ENCODE results near the gene GDF11. TPM values are rescaled to one million over a fixed set of nuclear protein-coding genes. Genes with fewer than 3 reads are reported as not detected.
"Not testable (repeated sequence)": the region's sequence is repeated elsewhere in the genome, so short reads cannot be mapped to it uniquely, and the experiment has no call there.

The GDF11 gene
- total RNA-seq, 2 donors from 2014 or later, result 8.1 to 8.6 TPM

- H3K27ac ChIP-seq, result no peak overlapping the region
- peaks cover 14% of the 10 kb centered on the region for H3K36me3 ChIP-seq
- no peak overlapping the region for H3K4me3 ChIP-seq
- no peak for DNase-seq (ENCODE audit: low spot score)
- no peak for TF ChIP-seq CTCF (IDR thresholded peaks at IDR 0.05)
- H3K9me3 ChIP-seq, result no peaks in the 10 kb centered on the region
- H3K27me3 ChIP-seq, result no peaks in the 10 kb centered on the region
- peaks cover 0 to 32% of the 10 kb centered on the region in 2 donors for H3K4me1 ChIP-seq
Measured at GRCh38 chr12:55748230-55748993, 5.5 kb downstream of the GDF11 start.

DNA sequence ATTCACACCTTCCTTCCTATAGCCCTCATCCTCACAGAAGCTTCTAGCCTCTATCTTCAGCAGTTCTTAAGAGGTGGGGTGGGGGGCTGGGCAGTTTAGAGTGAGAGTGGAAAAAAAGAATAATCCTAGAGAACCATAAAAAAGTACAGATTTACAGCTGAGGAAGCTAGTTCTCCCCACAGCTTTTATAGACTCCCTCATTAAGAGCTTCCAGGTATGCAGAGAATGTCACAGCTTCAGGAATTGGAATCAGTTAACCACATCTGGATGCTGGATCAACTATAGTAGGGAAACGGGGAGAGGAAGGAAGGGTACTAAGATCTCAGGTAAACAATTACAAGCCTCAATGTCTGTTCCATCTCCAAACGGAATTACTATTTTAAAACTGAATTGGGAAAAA is 12.3 kb downstream of the GDF11 start:
- no peaks in the 10 kb centered on the region for H3K4me1 ChIP-seq
- no peak for TF ChIP-seq CTCF (IDR thresholded peaks at IDR 0.05)

DNA sequence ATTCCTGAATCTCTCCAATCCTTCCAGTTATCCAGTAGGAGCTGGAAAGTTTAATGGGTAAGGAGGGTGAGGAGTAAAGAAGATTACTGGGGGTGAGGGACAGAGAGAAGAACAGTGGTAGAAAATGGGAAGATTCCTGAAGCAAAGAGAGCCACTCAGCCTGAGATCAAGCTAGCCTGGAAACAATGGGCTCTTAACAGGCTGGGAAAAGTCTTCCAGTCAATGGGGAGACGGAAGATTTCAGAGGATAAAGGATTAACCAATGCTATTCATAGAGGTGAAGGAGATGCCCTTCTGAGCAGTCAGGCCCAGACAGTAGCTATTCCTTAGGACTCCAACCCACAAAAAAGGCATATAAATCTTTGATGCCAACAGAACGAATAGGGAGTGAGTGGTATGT is 14.8 kb downstream of the GDF11 start:
- no peak overlapping the region for H3K27ac ChIP-seq
- peaks cover 63% of the 10 kb centered on the region for H3K36me3 ChIP-seq
- no peak overlapping the region for H3K4me3 ChIP-seq
- H3K4me1 ChIP-seq, result no peaks in the 10 kb centered on the region
- no peaks in the 10 kb centered on the region for H3K27me3 ChIP-seq
- DNase-seq (ENCODE audit: low spot score), result no peak
- TF ChIP-seq CTCF (IDR thresholded peaks at IDR 0.05), result no peak
- H3K9me3 ChIP-seq, result no peaks in the 10 kb centered on the region

More for the DNA sequence above, 12.3 kb downstream of the GDF11 start:
- no peak overlapping the region for H3K27ac ChIP-seq
- DNase-seq (ENCODE audit: low spot score), result no peak
- peaks cover 74% of the 10 kb centered on the region for H3K36me3 ChIP-seq
- H3K4me3 ChIP-seq, result no peak overlapping the region
- no peaks in the 10 kb centered on the region for H3K9me3 ChIP-seq
- H3K27me3 ChIP-seq, result no peaks in the 10 kb centered on the region

DNA sequence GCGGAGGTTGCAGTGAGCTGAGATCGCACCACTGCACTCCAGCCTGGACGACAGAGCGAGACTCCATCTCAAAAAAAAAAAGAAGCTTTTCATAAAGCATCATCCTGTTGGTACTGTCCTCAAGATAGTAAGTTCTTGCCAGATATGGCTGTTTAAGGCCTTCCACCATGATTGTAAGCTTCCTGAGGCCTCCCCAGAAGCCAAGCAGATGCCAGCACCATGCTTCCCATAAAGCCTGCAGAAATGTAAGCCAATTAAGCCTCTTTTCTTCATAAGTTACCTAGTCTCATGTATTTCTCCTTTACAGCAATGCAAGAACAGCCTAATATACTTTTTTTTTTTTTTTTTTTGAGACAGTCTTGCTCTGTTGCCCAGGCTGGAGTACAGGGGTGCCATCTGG is 15.7 kb downstream of the GDF11 start:
- not testable (repeated sequence) for H3K9me3 ChIP-seq; H3K27ac ChIP-seq; DNase-seq (ENCODE audit: low spot score); H3K4me1 ChIP-seq; H3K27me3 ChIP-seq; H3K4me3 ChIP-seq
- H3K36me3 ChIP-seq, result peaks cover 71% of the 10 kb centered on the region

GRCh38 chr12:55760663-55761062 is 17.7 kb downstream of the GDF11 start:
- DNase-seq (ENCODE audit: low spot score), result no peak
- H3K36me3 ChIP-seq, result peaks cover 57% of the 10 kb centered on the region
- H3K9me3 ChIP-seq, result no peaks in the 10 kb centered on the region
- no peak overlapping the region for H3K4me3 ChIP-seq
- H3K27ac ChIP-seq, result no peak overlapping the region
- H3K4me1 ChIP-seq, result no peaks in the 10 kb centered on the region
- H3K27me3 ChIP-seq, result no peaks in the 10 kb centered on the region
- no peak for TF ChIP-seq CTCF (IDR thresholded peaks at IDR 0.05)

GRCh38 chr12:55762646-55763045 is 19.7 kb downstream of the GDF11 start:
- DNase-seq (ENCODE audit: low spot score), result no peak
- H3K36me3 ChIP-seq, result peaks cover 46% of the 10 kb centered on the region
- no peak for TF ChIP-seq CTCF (IDR thresholded peaks at IDR 0.05)
- H3K27ac ChIP-seq, result no peak overlapping the region
- H3K9me3 ChIP-seq, result no peaks in the 10 kb centered on the region
- H3K4me1 ChIP-seq, result no peaks in the 10 kb centered on the region
- H3K4me3 ChIP-seq, result no peak overlapping the region
- no peaks in the 10 kb centered on the region for H3K27me3 ChIP-seq

Data from right atrium auricular region (tissue), 2 donors.